ENCODE measurements around the gene CLCA4. TPM values are rescaled to one million over a fixed set of nuclear protein-coding genes. Genes with fewer than 3 reads are reported as not detected.

CLCA4 gene
- total and polyA plus RNA-seq, 4 donors = 0.03 TPM; not detected in 3

- Histone ChIP-seq H3K27ac (ENCODE audit: low read depth in 1 of 2, low read length in 2 of 2) (no peak overlapping the region), H3K27me3 (ENCODE audit: control insufficient read depth in 4 of 4, insufficient read depth in 4 of 4, low read length in 3 of 4) (no peaks in the 10 kb centered on the region), H3K4me3 (ENCODE audit: low read depth in 1 of 3, low read length in 3 of 3) (no peak overlapping the region), H3K9ac (ENCODE audit: low read depth in 1 of 2, low read length in 2 of 2) (no peak overlapping the region), H3K36me3 (ENCODE audit: control insufficient read depth in 4 of 4, insufficient read depth in 3 of 4, low read depth in 1 of 4, low read length in 3 of 4) (no peaks in the 10 kb centered on the region), H3K9me3 (ENCODE audit: control insufficient read depth in 4 of 4, low read length in 3 of 4) (no peaks in the 10 kb centered on the region), H3K4me1 (ENCODE audit: control insufficient read depth in 4 of 4, insufficient read depth in 4 of 4, low read length in 3 of 4) (no peaks in the 10 kb centered on the region)
- 76% methylated on average over 1 of the region's 1 CpG for WGBS
- DNase-seq (ENCODE audit: low spot score) = no peak
- TF ChIP-seq MAX (IDR thresholded peaks at IDR 0.05) = no peak
- no peak for TF ChIP-seq HNF4G (IDR thresholded peaks at IDR 0.05)
- TF ChIP-seq GABPA (IDR thresholded peaks at IDR 0.05 in 1 of 2, conservative IDR thresholded peaks at IDR 0.05 in 1 of 2) = no peak
- TF ChIP-seq HNF4A (conservative IDR thresholded peaks at IDR 0.05) = no peak
- TF ChIP-seq YY1 (IDR thresholded peaks at IDR 0.05) = no peak
- TF ChIP-seq RAD21 (IDR thresholded peaks at IDR 0.05) = no peak
- no peak for TF ChIP-seq CTCF (IDR thresholded peaks at IDR 0.05; ENCODE audit: low read depth, low read length, missing input control)
- no peak for TF ChIP-seq REST (IDR thresholded peaks at IDR 0.05)
- no peak for TF ChIP-seq FOXA2 (IDR thresholded peaks at IDR 0.05)
- TF ChIP-seq ZBTB33 (IDR thresholded peaks at IDR 0.05) = no peak
- TF ChIP-seq SP1 (IDR thresholded peaks at IDR 0.05) = no peak
- no peak for TF ChIP-seq RXRA (IDR thresholded peaks at IDR 0.05)
- no peak for TF ChIP-seq ATF3 (IDR thresholded peaks at IDR 0.05)
- TF ChIP-seq TAF1 (conservative IDR thresholded peaks at IDR 0.05) = no peak
- no peak for TF ChIP-seq NR2F2 (IDR thresholded peaks at IDR 0.05)
- no peak for TF ChIP-seq EGR1 (IDR thresholded peaks at IDR 0.05; ENCODE audit: low read depth in 2 of 2)
- TF ChIP-seq FOXA1 (IDR thresholded peaks at IDR 0.05) = no peak
- TF ChIP-seq JUND (IDR thresholded peaks at IDR 0.05) = no peak
Observed at GRCh38 chr1:86582161-86582560, 35.3 kb downstream of the CLCA4 start.
